Gastrocnemius medialis (tissue), 4 donors: ENCODE results near the gene EIF3L. TPM values are rescaled to one million over a fixed set of nuclear protein-coding genes. Genes with fewer than 3 reads are reported as not detected.
A peak's percentile ranks its signal among the peaks of the same experiment; 100 is the strongest.

Source experiments
- ATAC-seq, 2 donors: fragments of 150-250 bp; one replicate each; pipeline ENCODE4 v1.9.1; 2016
- DNase-seq, 2 donors: peaks; one replicate each; pipeline ENCODE4 v3.0.0-alpha.2; 2019
- H3K27ac ChIP-seq, 4 donors: fragments of 200-600 bp; sonication (generic); 1 replicate in 1 of 4; 2 replicates in 3 of 4; pipeline ENCODE4 v1.5.1; 2016 to 2018; ENCODE audit warnings: mild to moderate bottlenecking in 2 of 4, moderate library complexity in 1 of 4
- H3K27me3 ChIP-seq, 3 donors: fragments of 200-600 bp; sonication (generic) in 2 of 3; 1 replicate in 1 of 3; 2 replicates in 2 of 3; pipeline versions ENCODE4 v1.5.1 to v1.6.0; 2016 to 2019; ENCODE audit warnings: mild to moderate bottlenecking in 1 of 3, moderate library complexity in 1 of 3
- H3K36me3 ChIP-seq, 2 donors: fragments of 200-600 bp; sonication (generic) in 1 of 2; one replicate each; pipeline ENCODE4 v1.5.1; 2017 to 2018
- H3K4me1 ChIP-seq, 2 donors: fragments of 200-600 bp; sonication (generic) in 1 of 2; one replicate each; pipeline ENCODE4 v1.5.1; 2016 to 2017; ENCODE audit warnings: mild to moderate bottlenecking in 2 of 2
- H3K4me3 ChIP-seq, 4 donors: fragments of 200-600 bp; sonication (generic) in 3 of 4; 1 replicate in 1 of 4; 2 replicates in 3 of 4; pipeline ENCODE4 v1.5.1; 2016 to 2019; ENCODE audit warnings: mild to moderate bottlenecking in 2 of 4
- H3K9me3 ChIP-seq, 3 donors: fragments of 200-600 bp; sonication (generic) in 2 of 3; 1 replicate in 1 of 3; 2 replicates in 2 of 3; pipeline ENCODE4 v1.5.1; 2016 to 2019
- POLR2A ChIP-seq, 2 donors: fragments of 450-650 bp; IDR thresholded peaks; one replicate each; pipeline ENCODE4 v1.6.1; 2017; ENCODE audit warnings: antibody characterized with exemption in 2 of 2, mild to moderate bottlenecking in 2 of 2, moderate library complexity in 2 of 2
- in situ Hi-C, 4 donors: fragments of 200-750 bp; cut with MboI; loops; one replicate each; pipeline versions ENCODE4 v1.15.0 to v1.8.0; 2017; ENCODE audit warnings: low sequenced_read_pairs in 4 of 4
- intact Hi-C: fragments of 100-400 bp; cut with DNase I; formaldehyde crosslinking; loops from one replicate; pipeline ENCODE4 v1.15.1; 2023; ENCODE audit warnings: low total_unique reads
- total RNA-seq, 4 donors: library from RNA; depleted of rRNA; stranded (reverse); fragments of >200 nt; gene quantifications; one replicate each; pipeline versions ENCODE4 v1.1.0 to v1.2.3, GENCODE V29; 2016
- TF ChIP-seq, protein P1 (sequence below), 5 experiments: fragments of 450-650 bp in 3 of 5; fragments of 200-600 bp in 2 of 5; sonication (generic) in 2 of 5; IDR thresholded peaks in 4 of 5; conservative IDR thresholded peaks in 1 of 5; 1 replicate in 4 of 5; 2 replicates in 1 of 5; pipeline ENCODE4 v1.5.1; 2016 to 2019; ENCODE audit warnings: antibody characterized with exemption in 5 of 5, mild to moderate bottlenecking in 3 of 5, moderate library complexity in 3 of 5

Gene EIF3L
- total RNA-seq, 4 donors from 2014 or later, result 291 to 406 (median 343) TPM

DNA sequence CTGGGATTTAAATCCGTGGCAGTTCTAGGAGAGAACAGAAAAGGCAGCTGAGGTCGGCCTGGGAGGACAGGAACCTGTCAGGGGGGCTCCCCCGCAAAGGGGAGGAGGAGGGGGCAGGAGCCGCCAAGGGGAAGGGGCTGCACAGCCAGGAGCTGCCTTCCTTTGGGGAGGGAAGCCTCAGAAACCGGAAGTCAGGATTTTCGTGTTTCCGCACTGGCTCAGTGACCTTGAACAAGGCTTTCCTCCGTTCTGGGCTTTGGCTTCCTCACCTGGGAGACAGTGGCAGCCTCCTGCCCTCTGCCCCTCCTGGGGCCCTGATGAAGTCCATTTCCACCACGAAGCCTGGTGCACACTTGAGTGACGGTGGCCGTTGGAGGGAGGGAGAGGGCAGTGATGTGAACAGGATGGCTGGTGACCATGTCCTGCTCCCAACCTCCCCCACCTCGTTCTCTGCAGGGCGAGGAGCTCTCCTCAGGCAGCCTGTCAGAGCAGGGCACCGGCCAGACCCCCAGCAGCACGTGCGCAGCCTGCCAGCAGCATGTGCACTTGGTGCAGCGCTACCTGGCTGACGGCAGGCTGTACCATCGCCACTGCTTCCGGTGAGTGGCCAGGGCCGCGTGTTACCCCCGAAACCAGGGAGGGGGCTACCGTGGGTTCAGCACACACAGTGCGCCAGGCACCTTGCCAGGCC lies 69.5 kb downstream of the EIF3L start:
- Histone ChIP-seq H3K9me3 (no peaks in the 10 kb centered on the region), H3K27ac (peak overlapping the region in 3 of 4 donors; percentile 9 to 34 (median 23)), H3K27me3 (no peaks in the 10 kb centered on the region), H3K4me1 (no peaks in the 10 kb centered on the region), H3K36me3 (peaks cover 0 to 36% of the 10 kb centered on the region in 2 donors), H3K4me3 (no peak overlapping the region)
- intact Hi-C loops (no loop called here), in situ Hi-C loops (no loop called here)
- DNase-seq (no peak), ATAC-seq (no peak)
- TF ChIP-seq, protein P1, sequence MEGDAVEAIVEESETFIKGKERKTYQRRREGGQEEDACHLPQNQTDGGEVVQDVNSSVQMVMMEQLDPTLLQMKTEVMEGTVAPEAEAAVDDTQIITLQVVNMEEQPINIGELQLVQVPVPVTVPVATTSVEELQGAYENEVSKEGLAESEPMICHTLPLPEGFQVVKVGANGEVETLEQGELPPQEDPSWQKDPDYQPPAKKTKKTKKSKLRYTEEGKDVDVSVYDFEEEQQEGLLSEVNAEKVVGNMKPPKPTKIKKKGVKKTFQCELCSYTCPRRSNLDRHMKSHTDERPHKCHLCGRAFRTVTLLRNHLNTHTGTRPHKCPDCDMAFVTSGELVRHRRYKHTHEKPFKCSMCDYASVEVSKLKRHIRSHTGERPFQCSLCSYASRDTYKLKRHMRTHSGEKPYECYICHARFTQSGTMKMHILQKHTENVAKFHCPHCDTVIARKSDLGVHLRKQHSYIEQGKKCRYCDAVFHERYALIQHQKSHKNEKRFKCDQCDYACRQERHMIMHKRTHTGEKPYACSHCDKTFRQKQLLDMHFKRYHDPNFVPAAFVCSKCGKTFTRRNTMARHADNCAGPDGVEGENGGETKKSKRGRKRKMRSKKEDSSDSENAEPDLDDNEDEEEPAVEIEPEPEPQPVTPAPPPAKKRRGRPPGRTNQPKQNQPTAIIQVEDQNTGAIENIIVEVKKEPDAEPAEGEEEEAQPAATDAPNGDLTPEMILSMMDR (IDR thresholded peaks at IDR 0.05 in 4 of 5, conservative IDR thresholded peaks at IDR 0.05 in 1 of 5), result no peak
- no peak for TF ChIP-seq POLR2A (IDR thresholded peaks at IDR 0.05)

DNA sequence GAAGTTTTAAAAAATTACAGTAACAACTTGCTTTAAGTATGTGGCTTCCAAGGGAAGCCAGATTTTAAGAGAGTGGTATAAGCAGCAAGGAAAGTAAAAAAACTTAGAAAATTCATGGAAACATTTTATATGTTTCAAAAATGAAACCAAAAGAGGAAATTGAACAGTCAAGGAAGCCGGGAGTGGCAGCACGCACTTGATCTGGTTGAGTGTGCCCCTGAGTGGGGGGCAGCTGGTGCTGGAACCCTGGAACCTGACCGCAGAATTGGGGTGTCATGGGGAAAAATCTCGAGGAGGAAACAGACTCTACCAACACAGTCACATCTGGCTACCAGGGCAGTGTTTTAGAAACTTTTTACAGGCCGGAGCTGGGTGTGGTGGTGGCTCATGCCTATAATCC lies 70.9 kb downstream of the EIF3L start:
- ATAC-seq, result no peak
- in situ Hi-C loops, result no loop called here
- Histone ChIP-seq H3K4me3 (no peak overlapping the region), H3K9me3 (no peaks in the 10 kb centered on the region), H3K27me3 (no peaks in the 10 kb centered on the region), H3K36me3 (peaks cover 0 to 40% of the 10 kb centered on the region in 2 donors), H3K4me1 (no peaks in the 10 kb centered on the region), H3K27ac (peak overlapping the region in 2 of 4 donors; percentile 25 to 28)
- intact Hi-C loops, result no loop called here
- TF ChIP-seq, protein P1 (IDR thresholded peaks at IDR 0.05 in 4 of 5, conservative IDR thresholded peaks at IDR 0.05 in 1 of 5), result no peak
- no peak for TF ChIP-seq POLR2A (IDR thresholded peaks at IDR 0.05)
- no peak for DNase-seq

DNA sequence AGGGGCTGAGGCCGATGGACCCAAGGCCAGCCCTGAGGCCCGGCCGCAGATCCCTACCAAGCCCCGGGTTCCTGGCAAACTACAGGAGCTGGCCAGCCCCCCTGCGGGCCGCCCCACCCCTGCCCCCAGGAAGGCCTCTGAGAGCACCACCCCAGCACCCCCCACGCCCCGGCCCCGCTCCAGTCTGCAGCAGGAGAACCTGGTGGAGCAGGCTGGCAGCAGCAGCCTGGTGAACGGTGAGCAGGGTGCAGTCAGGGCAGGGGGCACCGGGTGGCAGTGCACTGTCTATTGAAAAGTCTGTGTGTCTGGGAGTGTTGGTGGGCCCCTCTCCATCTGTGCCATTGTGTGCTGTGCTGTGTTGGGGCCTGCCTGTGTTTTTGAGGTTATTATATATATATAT lies 73.0 kb downstream of the EIF3L start:
- Histone ChIP-seq H3K36me3 (peaks cover 0 to 44% of the 10 kb centered on the region in 2 donors), H3K27ac (no peak overlapping the region), H3K9me3 (no peaks in the 10 kb centered on the region), H3K4me1 (no peaks in the 10 kb centered on the region), H3K27me3 (no peaks in the 10 kb centered on the region), H3K4me3 (no peak overlapping the region)
- DNase-seq (no peak), ATAC-seq (no peak)
- in situ Hi-C loops (no loop called here), intact Hi-C loops (no loop called here)
- TF ChIP-seq POLR2A (IDR thresholded peaks at IDR 0.05), result no peak
- TF ChIP-seq, protein P1 (IDR thresholded peaks at IDR 0.05 in 4 of 5, conservative IDR thresholded peaks at IDR 0.05 in 1 of 5), result no peak

DNA sequence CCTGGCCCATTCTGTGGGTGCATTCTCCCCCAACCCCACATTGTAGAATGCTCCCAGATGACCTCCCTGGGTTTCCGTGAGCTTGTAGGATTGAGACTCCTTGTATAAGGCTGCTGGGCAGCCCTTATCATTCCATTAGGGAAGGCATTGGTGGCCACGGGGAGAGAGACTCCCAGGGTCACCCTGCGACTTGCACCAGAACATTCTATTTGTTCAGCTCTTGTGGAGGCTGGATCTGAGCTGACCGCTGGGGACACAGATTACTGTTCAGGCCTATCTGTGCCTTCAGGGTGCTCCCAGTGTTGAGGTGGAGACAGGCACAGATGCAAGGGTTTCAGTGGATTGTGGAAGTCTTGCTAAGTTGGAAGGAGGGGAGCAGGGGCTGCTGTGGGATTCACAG lies 74.7 kb downstream of the EIF3L start:
- TF ChIP-seq, protein P1 (IDR thresholded peaks at IDR 0.05 in 4 of 5, conservative IDR thresholded peaks at IDR 0.05 in 1 of 5), result no peak
- TF ChIP-seq POLR2A (IDR thresholded peaks at IDR 0.05), result no peak
- H3K36me3 ChIP-seq, result peaks cover 0 to 53% of the 10 kb centered on the region in 2 donors
- no peak overlapping the region for H3K4me3 ChIP-seq
- ATAC-seq (no peak), DNase-seq (no peak)
- no peaks in the 10 kb centered on the region for H3K27me3 ChIP-seq
- no peaks in the 10 kb centered on the region for H3K4me1 ChIP-seq
- no peaks in the 10 kb centered on the region for H3K9me3 ChIP-seq
- no peak overlapping the region for H3K27ac ChIP-seq
- in situ Hi-C loops (no loop called here), intact Hi-C loops (no loop called here)
